GM12874 (cell line): ENCODE data around the gene AXDND1.

Experiments
- TF ChIP-seq, protein P1 (sequence below): IDR thresholded peaks from 2 replicates; pipeline ENCODE4 v1.5.1; 2011; ENCODE audit warnings: low read depth, mild to moderate bottlenecking, control low read depth, low read length, moderate library complexity; ENCODE audit not compliant: insufficient read depth

The AXDND1 gene

GRCh38 chr1:179516976-179517705 is 151.4 kb downstream of the AXDND1 start:
- TF ChIP-seq, protein P1, sequence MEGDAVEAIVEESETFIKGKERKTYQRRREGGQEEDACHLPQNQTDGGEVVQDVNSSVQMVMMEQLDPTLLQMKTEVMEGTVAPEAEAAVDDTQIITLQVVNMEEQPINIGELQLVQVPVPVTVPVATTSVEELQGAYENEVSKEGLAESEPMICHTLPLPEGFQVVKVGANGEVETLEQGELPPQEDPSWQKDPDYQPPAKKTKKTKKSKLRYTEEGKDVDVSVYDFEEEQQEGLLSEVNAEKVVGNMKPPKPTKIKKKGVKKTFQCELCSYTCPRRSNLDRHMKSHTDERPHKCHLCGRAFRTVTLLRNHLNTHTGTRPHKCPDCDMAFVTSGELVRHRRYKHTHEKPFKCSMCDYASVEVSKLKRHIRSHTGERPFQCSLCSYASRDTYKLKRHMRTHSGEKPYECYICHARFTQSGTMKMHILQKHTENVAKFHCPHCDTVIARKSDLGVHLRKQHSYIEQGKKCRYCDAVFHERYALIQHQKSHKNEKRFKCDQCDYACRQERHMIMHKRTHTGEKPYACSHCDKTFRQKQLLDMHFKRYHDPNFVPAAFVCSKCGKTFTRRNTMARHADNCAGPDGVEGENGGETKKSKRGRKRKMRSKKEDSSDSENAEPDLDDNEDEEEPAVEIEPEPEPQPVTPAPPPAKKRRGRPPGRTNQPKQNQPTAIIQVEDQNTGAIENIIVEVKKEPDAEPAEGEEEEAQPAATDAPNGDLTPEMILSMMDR: no peak

GRCh38 chr1:179529482-179530195 is 163.9 kb downstream of the AXDND1 start:
- TF ChIP-seq, protein P1: no peak

DNA sequence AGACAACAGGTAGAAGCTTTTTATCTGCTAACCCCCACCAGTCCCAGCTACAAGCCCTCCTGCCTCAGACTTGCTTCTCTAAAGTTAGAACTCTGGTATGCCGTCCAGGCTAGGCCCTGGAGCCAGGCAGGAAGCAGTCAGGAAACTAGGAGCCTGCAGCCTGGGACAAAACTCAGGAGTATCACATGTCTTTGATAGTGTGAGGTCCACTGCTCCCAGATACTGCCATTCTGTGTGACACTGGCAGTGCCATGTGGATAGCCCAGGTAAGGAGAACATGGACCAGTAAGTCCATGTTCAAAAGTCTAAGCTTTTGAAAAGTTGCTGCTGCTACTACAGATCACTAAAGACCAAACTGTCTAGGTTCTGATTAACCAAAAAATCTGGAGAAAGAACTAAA is 164.6 kb downstream of the AXDND1 start:
- TF ChIP-seq, protein P1: no peak

DNA sequence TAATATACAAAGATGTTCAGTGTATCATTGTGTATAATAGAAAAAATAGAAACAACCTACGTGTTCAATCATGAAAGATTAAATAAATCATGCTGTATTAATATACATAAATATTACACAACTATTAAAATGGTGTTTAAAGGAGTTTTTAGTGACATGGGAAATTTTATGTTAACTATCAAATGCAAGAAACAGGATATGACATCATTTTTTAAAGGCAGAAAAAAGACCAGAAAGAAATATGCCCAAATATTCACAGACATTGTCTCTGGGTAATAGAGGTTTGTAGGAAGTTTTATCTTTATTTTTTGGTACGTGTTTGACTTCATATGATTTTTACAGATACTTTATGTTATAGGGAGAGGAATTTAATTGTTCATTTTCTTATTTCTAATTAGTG is 176.0 kb downstream of the AXDND1 start:
- TF ChIP-seq, protein P1: no peak

DNA sequence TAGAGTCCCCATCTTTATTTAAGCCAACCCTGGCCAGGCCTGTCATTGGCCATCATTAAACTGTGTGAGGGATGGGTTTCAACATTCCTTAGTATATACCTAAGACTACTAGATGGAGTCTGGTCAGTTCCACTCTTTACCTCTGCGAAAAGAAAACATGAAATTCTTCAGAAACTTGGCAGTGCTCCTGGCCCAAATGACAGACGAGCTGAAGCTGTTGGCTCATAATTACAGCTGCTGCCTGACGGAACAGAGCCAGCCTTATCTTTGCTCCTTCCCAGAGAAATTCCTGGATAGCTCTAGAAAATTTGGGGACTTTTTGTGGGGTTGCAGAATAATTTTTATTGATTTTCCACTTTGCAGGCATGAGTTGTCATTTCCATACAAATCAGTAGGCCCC is 179.6 kb downstream of the AXDND1 start:
- TF ChIP-seq, protein P1: no peak

GRCh38 chr1:179547021-179547535 is 181.3 kb downstream of the AXDND1 start:
- TF ChIP-seq, protein P1: no peak

DNA sequence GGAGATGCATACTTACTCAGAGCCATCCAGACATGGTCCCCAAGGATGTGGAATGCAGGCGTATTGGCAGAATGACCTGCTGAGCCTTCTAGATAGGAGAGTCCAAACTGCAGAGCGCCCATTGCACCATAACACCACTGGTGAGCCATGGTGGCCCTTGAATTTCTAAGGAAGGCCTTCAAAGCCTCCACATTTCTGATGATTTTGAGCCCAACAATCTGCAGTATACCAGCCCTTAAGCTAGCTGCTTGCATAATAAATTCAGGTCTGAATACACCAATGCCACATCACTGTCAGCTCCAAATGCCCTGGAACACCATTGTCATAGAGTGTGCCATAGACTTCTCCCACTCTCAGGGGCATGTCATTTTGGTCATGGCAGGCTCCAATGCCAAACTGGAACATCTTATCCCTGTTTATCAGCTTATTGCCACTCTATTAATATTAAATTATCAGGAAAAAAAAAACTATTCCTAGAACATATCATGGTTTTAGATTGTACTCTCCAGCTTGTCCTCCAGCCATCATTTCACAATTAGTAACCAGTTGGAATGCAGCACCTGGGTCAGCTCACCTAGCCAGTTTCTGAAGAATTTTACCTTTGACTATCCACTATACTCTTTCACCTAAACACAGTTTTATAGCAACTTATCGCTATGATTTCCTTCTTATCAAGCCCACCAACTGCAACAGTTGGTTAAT is 183.0 kb downstream of the AXDND1 start:
- TF ChIP-seq, protein P1: no peak
